HG03103 (cell line): ENCODE data around the gene RNF10.
"Not testable (repeated sequence)": the region's sequence is repeated elsewhere in the genome, so short reads cannot be mapped to it uniquely, and the experiment has no call there.

ENCODE experiments used
- ATAC-seq: cut with Tn5 transposase; IDR thresholded peaks from one replicate; pipeline ENCODE4 v1.9.1; 2021; ENCODE audit warnings: low read depth; ENCODE audit not compliant: unreplicated experiment

RNF10 gene

DNA sequence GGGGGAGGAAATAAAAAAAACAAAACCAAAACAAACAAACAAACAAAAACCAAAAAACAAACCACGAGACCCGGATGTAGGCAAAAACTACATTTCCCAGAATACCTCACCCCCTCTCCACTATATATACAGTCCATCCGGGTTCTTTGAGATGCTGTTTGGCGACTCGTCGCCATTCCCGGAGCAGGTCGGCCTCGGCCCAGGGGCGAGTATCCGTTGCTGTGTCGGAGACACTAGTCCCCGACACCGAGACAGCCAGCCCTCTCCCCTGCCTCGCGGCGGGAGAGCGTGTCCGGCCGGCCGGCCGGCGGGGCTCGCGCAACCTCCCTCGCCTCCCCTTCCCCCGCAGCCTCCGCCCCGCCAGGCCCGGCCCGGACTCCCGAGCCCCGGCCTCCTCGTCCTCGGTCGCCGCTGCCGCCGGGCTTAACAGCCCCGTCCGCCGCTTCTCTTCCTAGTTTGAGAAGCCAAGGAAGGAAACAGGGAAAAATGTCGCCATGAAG lies at the start of gene RNF10:
Gene RNF10, plus strand, starts transcription at position 154 of the 500 bp plus-strand sequence. CDS start 456 bp downstream, outside the sequence.
- no peak for ATAC-seq

DNA sequence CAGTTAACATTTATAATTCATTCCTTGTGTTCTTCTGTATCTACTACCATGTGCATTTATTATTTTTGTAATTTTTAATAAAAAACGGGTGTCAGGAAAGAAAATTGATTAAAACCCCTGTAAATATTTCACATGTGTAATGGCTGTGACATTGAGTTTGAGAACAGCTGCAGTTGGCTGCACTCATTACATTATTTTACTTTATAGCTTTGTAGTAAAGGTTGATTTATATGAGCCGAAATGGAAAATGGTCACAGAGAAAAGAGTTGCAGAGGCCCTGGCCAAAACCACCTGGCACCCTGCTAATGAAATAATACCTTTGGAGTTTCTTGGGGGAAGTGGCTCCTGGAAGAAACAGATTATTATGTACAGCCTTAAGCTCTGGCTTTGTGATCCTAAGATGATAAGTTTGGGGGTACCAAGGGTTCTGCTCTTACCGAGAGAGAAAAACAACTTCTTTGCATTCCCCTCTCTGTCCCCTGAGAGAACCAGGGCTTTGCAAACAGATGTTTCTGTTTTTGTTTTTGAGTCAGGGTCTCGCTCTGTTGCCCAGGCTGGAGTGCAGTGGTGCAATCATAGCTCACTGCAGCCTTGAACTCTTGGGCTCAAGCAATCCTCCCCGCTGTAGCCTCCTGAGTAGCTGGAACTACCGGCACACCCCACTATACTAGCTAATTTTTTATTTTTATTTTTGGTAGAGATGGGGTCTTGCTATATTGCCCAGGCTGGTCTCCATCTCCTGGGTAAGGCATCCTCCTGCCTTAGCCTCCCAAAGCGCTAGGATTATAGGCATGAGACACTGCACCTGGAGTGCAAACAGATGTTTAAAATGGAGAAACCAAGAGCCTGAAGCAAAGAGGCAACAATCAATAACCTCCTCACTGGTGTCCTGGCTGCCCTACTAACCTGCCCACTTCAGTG lies 47.9 kb upstream of the RNF10 start:
- no peak for ATAC-seq

DNA sequence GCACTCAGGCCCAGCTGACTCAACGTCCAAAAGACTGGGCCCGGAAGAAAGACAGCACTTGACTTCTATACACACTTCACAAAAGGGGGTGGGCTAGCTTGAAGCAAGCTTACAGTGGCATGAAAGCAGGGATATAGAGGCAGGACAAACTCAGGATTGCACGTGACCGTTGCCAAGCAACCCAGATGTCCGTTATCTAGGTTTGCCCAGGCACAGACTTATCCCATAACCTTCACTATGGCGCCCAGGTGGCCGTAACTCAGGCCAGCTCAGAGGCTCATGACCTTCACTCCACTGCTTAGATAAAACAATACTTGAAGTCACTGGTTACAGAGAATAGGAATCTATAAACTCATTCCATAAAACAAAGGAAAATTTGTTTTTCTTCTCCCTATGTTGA lies 46.6 kb upstream of the RNF10 start:
- not testable (repeated sequence) for ATAC-seq

DNA sequence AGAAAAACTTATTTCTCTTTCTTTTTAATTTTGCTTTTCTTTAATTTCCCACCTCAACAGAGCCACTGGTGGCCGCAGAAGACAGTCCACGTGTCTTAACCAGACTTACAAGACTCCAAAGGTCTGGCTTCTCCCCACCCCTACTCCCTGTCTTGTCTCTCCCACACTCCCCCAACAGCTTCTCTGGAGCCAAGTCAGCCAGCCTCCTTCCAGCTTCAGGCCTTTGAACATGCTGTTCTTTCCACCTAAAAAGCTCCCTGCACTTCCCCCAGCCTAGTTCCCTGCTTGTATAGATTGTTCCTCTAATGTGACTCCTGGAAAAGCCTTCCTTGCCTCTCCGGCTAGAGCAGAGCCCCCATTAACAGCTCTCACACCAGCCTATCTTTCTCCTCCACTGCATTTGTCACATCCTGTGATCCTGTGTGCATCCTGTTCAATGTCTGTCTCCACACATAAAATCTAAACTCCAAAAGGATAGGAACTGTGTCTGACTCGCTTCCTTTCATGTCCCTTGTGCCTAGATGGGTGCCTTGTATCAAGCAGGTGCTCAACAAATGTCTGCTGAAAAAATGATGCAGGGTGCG lies 46.0 kb upstream of the RNF10 start:
- no peak for ATAC-seq

DNA sequence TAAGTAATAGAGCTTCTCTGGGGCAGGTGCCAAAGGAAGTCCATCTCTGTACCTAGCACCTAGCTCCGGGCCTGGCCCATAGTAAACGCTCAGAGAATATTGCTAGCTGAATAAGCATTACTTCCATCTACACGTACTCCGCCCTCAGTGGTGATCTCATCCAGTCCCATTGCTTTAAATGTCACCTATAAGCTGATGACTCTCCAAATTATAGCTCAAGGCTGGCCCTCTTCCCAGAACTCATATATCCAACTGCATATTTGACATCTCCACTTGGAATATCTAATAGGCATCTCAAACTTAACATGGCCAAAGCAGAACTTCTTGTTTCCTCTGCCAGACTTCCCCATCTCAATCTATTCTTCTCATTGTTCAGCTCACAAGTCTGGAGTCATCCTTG lies 45.1 kb upstream of the RNF10 start:
- ATAC-seq = no peak

DNA sequence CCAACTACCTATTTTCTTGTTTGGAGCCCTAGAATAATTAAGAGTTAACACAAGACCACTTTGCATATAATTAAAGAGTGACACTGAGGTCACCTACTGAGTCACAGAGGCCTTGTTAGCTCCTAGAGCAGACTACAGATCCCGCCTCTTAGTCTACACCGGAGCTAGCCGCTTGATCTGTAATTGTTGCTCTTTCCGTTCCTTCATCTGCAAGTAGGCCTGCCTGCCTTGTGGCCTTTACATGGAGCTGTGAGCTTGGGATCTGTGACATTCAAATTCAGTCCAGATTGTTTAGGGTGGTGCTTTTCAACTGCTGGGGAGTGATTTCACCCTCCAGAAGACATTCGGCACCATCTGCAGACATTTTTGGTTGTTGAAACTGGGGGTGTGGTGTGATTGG lies 43.8 kb upstream of the RNF10 start:
- no peak for ATAC-seq

DNA sequence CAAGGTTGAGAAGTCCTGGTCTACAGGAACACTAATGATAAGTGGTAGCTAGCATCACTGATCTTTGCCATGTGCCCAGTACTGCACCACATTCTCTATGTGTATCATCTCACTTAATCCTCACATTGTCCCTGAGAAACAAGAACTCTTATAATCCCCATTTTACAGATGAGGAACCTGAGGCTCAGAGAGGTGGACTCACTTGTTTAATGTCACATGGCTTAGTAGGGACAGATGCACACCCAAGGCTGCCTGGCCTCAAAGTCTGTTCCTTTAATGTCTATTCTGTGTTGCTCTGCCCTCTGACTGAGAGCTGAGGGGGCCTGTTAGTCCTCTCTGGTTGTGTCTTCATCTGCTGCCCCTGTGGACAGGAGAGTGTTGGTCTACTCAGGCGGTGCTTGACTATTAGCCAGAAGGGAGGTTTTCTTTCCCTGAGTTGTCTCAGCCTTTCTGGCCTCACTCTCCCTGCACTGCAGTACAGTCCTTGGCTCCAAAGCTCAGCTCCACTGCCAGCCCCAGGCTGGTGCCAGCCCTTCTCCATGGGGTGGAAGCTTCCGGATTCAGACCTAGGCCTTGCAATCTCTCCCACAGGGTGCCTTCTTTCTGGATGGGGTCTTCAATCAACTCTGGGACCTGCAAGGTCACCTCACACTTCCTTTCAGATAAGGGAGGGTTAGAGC lies 43.2 kb upstream of the RNF10 start:
- no peak for ATAC-seq

DNA sequence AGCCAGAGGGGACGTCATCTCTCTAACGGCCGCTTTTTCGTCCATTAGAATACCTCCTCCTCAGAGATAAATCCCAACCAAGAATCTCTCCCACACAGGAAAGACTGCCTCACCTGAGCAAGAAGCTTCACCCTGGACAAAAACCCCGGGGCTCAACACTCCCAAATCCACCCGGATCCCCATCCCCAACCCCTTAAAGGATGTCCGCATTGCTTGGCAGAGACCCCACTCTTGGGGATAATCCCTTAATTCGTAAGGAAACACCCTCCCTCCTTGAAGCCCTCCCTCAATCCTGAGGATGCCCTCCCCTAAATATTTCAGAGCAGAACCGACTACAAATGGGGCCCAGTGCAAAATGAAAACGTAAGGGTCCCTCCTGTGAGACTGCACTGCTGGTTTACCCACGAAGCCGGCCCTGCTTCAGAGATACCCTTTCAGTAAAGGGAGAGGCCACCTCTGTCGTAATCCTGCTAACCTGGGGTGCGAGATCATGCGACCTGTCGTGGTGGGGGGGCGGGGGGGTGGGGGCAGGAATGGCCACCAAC lies 38.9 kb upstream of the RNF10 start:
- ATAC-seq = no peak

DNA sequence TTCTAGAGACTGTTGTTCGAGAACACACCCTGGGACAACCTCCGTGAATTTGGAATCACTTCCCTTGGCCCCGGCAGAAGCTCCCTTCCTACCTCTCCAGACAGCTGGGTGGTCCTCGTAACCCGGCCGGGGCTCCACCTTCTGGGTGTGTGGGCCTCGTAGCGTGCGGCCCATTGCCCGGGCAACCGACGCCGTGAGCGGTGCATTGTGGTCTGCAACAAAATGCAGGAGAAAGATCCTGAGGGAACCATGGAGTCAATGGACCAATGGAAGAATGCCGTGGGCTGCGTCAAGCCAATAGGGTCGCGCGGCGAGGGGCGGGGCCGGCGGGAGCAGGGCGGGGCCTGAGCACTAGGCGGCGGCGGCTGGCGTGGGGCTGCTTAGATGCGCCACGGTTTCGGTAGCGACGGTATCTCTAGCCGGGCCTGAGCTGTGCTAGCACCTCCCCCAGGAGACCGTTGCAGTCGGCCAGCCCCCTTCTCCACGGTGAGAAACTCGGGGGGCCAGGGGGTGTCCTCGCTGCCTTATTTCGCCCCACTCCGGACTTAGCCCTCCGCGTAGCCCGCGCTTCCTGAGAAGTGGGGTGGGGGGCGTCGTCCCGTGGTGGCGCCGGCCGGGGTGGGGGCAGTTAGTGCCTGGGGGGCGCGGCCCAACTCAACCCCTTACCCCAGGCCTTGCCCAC lies 38.3 kb upstream of the RNF10 start, which contains the start of gene DYNLL1:
Gene DYNLL1, plus strand, starts transcription at position 383 of the 682 bp plus-strand sequence. CDS start 309 bp downstream, outside the sequence.
- peak; percentile 85 for ATAC-seq

DNA sequence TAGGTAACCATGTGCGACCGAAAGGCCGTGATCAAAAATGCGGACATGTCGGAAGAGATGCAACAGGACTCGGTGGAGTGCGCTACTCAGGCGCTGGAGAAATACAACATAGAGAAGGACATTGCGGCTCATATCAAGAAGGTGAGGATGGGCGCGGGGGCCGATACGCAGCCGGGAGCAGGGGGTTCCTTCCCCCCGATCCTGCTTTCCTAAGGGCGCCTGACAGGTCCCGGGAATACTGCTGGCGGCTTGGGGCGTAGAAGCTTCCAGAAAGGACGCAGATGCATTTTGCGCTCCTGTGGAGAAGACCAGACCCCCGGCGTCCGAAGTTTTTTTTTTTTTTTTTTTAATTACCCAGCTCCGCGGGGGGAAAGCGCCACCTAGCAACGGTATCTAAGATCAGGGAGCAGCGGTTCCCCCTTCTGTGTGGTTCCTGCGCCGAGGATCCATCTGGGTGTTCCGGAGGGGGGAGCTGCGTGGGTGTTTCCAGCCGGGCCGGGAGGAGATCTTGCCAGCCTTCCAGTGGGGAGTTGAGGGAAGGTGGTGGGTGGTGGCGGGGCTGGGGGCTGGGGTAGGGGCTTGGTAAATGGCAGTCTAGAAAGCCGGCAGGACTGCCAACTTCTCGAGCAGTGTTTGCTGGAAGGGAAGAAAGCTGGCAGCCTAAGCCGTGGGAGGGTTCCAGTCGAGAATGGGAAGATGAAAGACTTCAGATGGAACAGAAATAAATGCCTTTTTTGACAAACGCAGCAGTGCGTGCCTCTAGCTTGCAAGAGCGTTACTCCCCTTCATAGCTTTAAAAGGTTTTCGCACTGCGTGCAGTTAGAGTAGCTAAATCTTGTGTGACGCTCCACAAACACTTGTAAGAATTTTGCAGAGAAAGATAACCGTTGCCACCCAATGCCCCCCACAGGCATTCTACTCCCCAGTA lies 37.5 kb upstream of the RNF10 start:
- no peak for ATAC-seq

DNA sequence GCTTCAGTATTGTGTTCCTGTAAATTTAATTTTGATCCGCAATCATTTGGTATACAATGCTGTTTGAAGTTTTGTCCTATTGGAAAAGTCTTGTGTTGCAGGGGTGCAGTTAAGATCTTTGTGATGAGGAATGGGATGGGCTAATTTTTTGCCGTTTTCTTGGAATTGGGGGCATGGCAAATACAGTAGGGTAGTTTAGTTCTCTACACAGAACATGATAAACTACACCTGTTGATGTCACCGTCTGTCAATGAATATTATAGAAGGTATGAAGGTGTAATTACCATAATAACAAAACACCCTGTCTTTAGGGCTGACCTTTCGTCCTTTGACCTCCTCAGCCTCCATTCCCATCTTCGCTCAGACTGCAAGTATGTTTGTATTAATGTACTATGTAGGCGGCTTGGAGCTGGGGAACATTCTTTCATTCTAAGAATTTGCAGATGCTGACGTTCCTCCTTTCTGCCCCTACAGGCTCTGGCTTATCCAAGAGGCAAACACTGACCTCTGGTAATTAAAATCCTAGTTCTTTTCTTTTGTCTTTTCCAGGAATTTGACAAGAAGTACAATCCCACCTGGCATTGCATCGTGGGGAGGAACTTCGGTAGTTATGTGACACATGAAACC lies 36.5 kb upstream of the RNF10 start:
- ATAC-seq = no peak

DNA sequence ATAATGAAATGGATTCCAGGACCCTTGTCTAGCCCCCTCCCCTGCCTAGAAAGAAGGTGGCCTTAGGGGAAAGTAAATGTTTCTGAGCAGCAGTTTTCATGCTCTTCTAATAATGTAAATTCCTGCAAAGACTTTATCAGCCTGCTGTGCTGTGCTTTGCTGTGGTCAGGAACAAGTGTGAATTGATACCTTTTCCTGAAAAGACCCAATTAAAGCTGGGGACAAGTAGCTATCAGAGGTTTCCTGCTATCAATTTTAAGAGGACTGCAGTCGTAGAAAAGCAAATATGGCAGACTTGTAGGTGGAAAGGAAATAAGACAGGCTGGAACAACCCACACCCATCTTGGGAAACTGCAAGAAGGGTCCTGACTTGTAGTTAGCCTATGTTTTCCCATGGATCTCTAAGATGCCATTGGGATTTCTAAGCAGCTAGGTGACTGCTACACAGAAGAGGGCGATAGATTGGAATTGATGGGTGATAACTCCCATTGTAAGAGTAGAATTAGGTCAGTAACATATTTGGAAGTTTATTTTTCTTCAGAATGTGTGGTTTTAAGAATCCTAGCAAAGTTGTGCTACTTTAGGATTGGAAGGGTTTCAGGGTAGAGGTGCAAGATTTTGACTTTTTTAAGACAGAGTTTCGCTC lies 35.2 kb upstream of the RNF10 start:
- ATAC-seq = no peak

DNA sequence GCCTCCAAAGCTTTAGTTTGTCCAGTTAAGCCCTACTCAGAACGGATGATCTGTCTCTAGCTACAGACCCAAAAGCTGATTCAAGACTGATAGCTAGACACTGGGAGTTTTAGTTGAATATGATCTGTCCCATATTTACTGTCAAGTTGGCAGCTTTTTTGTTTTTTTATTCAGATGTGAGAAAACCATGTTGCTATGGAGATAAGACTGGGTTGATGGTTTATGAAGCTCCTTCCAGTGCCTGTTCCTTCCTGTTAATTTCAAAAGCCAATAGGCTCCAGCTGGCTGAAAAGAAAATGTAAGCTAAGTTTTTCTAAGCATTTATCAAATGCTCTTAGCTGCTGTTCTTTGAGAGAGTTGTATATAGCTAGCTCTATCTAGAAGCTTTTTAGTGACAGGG lies 33.6 kb upstream of the RNF10 start:
- ATAC-seq = no peak

DNA sequence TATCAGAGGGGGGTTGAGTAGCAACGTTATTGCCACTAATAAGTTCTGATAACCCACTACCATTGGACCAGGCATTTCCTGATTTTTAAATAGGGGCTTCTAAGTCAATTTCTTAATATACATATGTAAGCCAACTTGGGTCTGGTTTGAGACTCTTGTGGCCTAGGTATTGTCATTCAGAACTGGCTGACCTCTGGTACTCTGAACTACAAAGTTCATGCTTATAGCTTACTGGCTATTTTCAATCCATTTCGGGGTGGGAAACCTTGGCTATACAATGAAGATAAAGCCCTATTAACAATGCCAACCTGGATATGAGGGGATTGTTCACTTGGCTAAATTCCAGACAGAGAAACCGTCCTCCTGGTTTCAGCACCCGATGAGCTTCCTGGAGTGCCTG lies 29.6 kb upstream of the RNF10 start:
- ATAC-seq = no peak

DNA sequence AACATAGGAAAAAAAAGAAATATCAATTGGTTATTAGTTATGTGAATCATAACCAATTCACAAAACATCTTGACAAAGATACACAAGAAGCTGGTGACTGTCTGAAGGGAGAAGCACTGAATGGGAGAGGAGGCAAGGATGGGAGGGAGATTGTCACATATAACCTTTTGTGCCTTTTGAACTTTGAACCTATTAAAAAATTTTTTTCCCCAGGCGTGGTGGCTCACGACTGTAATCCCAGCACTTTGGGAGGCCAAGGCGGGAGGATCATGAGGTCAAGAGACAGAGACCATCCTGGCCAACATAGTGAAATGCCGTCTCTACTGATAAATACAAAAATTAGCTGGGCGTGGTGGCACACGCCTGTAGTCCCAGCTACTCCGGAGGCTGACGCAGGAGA lies 25.6 kb upstream of the RNF10 start:
- no peak for ATAC-seq

DNA sequence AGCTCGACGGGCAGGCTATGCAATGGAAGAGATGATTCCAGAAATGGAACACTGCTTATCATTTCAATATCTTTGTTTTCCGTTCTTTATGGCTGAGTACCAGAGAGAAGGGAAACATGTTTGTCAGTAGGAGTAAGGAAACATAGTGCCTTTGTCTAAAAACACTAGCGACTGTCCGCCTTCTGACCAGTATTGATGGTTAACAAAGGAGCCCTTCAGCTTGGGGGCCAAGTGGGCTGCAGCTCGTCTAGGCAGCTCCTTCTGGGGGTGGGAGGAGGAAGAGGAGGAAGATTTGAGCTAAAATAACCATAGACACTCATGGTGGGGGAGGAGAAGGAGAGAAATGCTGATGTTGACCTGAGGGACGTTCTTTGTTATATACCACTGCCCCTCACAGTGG lies 20.2 kb upstream of the RNF10 start:
- no peak for ATAC-seq

DNA sequence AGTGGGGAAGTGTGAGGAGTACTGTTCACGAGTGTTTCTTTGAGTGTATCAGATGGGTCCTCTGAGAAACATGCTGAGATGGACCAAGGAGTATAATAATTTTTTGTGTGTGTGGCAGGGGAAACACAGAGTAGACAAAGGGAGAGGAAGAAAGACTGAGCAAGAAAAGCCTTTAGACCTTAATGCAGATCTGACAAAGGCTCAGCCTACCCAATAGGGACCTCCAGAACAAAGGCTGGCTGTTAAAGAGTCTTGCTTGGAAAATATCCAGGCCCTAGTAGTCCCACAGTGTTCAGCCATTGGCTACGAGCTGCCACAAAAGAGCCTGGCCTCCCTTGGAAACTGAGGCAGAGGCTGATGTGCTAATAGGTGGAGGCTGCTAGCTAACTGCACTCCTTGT lies 18.7 kb upstream of the RNF10 start:
- no peak for ATAC-seq

DNA sequence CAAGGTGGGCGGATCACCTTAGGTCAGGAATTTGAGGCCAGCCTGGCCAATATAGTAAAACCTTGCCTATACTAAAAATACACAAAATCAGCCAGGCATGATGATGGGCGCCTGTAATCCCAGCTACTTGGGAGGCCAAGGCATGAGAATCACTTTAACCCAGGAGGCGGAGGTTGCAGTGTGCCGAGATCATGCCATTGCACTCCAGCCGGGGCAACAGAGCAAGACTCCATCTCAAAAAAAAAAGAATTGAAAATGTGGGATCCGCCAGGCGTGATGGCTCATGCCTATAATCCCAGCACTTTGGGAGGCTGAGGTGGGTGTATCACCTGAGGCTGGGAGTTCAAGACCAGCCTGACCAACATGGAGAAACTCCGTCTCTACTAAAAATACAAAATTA lies 14.8 kb upstream of the RNF10 start:
- ATAC-seq = not testable (repeated sequence)
